Right ventricle myocardium inferior (tissue), 1 donor: ENCODE results near the gene DISC1. TPM values are rescaled to one million over a fixed set of nuclear protein-coding genes. Genes with fewer than 3 reads are reported as not detected.
"Not testable (repeated sequence)": the region's sequence is repeated elsewhere in the genome, so short reads cannot be mapped to it uniquely, and the experiment has no call there.

Experiments
- ATAC-seq: fragments of 200-7000 bp; cut with Tn5 transposase; one replicate; pipeline ENCODE4 v1.9.1; 2020; ENCODE audit warnings: mild to moderate bottlenecking, moderate library complexity
- DNase-seq: peaks from one replicate; pipeline ENCODE4 v3.0.0; 2021; ENCODE audit errors: missing footprints
- intact Hi-C: fragments of 100-400 bp; cut with DNase I; formaldehyde crosslinking; loops from one replicate; pipeline ENCODE4 v1.11.0; 2022
- total RNA-seq: library from RNA; stranded (reverse); fragmentation: NEBNext Ultra II Directional; extraction: Animal tissue kit (Norgen Biotek cat#: 25700); gene quantifications from one replicate; pipeline ENCODE4 v1.2.1, GENCODE V29; 2021
- donor health status: DM: no; HTN: yes; CAD: no; lungs with severe emphysema.

Gene DISC1
- total RNA-seq, 1 donor from 2014 or later = 3.9 TPM

DNA sequence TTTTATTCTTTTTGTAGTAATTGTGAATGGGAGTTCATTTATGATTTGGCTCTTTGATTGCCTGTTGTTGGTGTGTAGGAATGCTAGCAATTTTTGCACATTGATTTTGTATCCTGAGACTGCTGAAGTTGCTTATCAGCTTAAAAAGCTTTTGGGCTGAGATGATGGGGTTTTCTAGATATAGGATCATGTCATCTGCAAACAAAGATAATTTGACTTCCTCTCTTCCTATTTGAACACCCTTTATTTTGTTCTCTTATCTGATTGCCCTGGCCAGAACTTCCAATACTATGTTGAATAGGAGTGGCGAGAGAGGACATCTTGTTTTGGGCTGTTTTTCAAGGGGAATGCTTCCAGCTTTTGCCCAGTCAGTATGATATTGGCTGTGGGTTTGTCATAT lies 31.6 kb downstream of the DISC1 start:
- intact Hi-C loops, ATAC-seq, DNase-seq: not testable (repeated sequence)

DNA sequence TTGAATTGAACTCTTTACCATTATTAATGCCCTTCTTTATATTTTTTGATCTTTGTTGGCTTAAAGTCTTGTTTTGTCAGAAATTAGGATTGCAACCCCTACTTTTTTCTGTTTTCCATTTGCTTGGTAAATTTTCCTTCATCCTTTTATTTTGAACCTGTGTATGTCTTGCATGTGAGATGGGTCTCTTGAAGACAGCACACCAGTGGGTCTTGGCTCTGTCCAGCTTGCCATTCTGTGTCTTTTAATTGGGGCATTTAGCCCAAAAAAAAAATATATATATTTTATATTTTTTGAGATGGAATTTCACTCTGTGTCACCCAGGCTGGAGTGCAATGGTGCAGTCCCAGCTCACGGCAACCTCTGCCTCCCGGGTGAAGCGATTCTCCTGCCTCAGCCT lies 33.6 kb downstream of the DISC1 start:
- intact Hi-C loops = no loop called here
- ATAC-seq (no peak), DNase-seq (no peak)

DNA sequence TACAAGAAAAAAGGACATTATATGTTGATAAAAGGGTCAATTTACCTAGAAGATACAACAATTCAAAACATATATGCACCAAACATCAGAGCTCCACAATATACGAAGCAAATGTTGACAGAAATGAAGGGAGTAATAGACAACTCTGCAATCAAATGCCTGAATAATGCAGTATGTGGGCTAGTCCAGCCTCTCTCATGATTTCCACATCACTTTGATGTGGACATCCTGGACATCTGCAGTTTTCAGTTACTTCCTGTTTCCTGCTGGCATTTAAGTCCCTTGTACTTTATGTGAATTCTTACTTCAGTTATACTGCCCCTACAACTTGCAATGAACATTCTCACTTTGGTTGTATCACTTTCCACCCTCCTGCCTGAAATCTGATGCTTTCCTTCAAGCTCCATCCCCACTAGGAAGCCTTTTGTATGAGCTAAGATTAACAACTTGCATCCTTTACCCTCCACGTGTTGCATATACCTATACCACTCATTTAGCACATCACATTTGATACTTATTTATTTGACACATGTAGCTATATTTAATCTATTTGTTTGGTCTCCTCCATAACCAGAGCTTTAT lies 36.7 kb downstream of the DISC1 start:
- intact Hi-C loops = no loop called here
- no peak for ATAC-seq
- DNase-seq = no peak

DNA sequence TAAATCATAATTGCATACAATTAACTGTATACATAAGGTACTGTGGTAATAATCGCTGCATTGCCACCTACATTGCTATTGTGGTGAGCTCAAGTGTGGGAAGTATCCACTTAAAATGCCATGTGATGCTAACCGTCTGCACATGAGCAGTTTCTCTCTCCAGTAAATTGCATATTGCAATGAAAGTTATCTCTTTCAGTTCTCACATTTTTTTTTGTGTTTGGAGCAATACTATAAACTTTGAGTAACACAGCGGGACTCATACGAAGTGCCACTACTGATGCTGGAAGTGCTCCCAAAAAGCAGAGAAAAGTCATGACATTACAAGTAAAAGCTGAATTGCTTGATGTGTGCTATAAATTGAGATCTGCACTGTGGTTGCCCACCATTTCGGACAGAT lies 38.5 kb downstream of the DISC1 start:
- intact Hi-C loops = no loop called here
- DNase-seq (no peak), ATAC-seq (no peak)

DNA sequence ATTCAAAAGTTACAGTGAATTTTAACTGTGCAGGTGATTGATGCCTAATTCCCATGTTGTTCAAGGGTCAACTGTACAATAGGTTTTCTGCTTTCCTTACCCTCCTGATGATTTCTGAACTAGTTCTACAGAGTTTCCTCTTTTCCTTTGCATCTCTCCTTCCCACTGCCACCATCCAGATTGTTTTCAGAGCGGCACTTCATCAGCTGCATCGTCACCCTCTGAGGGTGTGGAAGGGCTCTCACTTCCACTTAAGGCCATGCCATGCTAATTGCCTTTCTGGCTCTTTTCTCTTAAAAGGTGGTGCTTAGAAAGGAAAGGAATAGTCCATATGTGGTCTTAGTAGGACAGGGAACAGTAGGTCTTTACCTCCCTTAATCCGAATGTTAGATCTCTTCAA lies 39.1 kb downstream of the DISC1 start:
- ATAC-seq = no peak
- intact Hi-C loops = no loop called here
- DNase-seq = no peak

DNA sequence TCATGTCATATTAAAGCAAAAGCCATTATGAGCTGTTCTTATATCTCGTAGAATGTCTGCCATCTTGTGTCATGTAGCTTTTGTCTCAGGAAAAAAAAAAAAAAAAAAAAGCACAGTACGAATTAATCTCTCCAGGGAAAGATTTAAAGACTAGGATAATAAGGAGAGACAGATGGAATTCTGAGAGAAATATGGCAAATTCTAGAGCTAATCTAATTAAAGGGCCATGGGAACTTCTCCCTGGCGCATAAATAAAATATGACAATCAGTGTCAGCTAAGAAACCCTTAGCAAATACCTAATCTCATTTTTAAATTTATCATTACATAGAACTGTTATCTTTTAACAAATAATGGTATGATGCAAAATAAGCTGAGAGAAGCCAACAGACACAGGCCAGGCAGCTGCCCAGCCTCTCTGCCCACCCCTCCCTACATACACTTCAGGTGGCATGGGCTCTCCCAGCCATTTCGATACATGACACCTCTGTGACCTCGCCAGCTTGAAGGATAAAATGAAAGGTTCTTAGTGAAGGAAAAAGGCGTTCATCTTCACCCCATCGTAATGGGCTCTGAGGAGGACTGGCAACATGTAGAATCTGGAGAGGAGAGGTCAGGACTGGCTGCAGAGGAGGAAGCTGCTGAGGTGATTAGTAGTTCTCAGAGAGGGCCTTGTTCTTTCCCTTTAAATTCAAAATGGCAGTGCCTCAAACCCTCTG lies 39.8 kb downstream of the DISC1 start:
- DNase-seq = no peak
- ATAC-seq = no peak
- intact Hi-C loops = no loop called here

DNA sequence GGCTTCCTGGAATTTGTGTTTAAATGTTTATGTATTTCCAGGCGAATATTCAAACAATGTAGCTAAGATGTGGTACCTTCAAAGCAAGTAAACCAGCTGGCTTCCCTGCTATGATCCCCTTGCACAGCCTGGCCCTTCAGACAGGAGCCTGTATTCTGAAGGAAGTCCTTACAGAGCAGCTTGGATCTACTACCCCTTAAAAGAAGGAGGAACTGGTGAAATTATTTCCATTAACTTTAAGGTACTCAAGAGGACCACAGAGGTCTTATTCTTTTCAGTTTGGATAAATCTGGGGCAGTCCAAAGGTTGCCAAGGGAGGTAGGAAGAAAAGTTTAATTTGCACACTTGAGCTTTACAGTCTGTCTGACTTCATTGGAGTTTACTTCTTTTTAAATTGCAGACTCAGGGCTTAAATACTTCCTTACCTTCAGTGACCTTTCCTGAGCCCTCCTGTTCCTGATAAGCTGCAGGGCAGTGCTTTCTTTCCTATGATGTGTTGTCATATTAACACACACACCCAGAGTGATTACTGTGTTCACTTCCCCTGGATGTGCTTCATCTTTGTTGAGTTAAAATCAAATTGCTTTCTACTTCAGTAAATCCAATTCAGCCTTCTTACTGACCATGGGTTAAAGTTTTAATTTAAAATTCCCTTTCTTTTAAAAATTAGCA lies 40.5 kb downstream of the DISC1 start:
- no peak for DNase-seq
- intact Hi-C loops = no loop called here
- no peak for ATAC-seq

DNA sequence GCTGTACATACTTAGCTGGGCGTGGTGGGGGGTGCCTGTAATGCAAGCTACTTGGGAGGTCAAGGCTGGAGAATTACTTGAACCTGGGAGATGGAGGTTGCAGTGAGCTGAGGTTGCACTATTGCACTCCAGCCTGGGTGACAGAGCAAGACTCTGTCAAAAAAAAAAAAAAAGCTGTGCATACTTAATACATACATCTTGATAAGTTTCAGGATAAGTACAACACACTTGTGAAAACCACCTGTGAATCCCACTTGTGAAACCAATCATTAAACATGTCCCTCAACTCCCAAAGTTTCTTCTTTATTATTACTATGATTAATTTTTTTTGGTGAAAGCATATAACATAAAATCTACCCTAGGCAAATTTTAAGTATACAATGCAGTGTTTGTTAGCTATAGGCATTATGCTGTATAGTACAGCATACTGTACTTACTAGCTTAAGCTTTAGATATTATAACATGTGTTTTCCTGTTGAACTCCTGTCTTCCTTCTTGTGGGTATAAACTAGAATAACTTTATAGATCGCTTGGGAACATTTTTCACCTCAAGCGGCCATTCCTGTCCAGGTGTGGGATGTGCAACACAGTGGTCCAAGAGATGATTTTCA lies 41.4 kb downstream of the DISC1 start:
- intact Hi-C loops = no loop called here
- ATAC-seq (no peak), DNase-seq (no peak)

DNA sequence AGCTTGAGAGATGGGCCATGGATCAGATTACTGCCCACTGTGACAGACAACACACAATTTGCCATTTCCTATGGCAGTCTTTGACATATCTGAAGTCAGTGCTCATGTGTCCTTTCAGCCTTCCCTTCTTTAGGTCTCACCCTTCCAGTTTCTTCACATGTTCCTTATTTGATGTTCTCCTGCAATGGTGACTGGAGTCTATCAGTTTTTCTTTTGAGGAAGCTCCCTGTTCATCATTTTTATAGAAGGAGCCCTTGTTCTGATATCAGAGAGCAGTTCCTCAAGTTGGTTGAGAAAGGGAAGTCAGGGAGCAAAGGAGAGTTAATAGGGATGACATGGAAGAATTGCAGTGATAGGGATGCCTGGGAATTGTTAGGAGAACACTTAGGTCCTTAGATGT lies 42.2 kb downstream of the DISC1 start:
- DNase-seq (no peak), ATAC-seq (no peak)
- intact Hi-C loops = no loop called here

DNA sequence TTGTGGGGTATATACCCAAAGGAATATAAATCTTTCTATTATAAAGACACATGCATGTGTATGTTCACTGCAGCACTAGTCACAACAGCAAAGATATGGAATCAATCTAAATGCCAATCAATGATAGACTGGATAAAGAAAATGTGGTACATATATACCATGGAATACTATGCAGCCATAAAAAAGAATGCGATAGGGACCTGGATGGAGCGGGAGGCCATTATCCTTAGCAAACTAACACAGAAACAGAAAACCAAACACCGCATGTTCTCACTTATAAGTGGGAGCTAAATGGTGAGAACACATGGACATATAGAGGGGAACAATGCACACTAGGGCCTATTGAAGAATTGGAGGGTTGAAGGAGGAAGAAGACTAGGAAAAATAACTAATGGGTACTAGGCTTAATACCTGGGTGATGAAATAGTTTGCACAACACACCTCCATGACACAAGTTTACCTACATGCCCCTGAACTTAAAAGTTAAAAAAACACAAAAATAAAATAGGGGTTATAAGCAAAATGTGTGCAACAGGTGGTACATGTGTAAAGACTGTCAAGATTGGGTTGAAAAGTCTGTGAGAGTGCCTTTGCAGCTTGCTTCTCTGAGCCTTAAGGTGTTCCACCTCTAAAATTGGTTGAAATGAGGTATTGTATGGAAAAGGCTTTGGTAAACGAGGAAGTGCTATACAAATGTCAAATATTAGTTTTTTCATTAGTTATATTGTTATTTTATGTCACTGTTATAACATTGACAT lies 43.5 kb downstream of the DISC1 start:
- ATAC-seq, intact Hi-C loops: not testable (repeated sequence)

DNA sequence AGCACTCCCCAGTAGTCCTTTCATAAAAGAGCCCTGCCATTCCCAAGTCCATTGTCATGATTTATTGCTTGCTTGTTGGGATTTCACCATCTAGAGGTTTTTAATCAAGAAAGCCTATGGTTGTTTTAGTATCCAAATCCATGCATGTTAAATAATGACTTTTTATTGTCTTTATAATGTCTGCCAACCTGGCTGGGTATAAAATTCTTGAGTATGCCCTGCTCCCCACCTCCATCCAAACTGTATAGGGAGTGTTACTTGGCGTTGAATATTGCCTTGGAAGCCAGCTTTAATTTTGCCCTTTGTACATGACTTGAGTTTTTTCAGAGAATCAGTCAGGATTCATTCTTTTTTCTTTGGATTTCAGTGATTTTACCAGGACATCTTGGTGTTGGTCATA lies 44.2 kb downstream of the DISC1 start:
- intact Hi-C loops = no loop called here

More for the DNA sequence above, 43.5 kb downstream of the DISC1 start:
- not testable (repeated sequence) for DNase-seq

DNA sequence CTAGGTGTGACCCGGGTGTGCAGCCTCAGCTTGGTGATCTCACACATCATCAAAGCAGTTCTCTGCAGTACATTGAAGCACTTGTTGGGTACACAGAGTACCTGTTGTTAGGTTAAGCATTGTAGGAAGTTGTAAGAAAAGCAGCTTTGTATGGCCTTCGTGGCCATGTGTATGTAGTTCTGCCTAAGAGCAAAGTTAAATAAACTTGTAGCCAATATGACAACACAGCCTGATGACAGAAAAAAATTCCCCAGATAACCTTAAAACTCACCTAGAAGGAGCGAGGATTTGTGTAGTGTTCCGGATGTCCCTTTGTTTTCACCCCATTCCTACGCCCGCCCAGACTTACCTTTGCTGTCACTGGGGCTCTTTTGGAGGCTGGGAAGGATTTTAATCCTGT lies 48.0 kb downstream of the DISC1 start:
- ATAC-seq (no peak), DNase-seq (no peak)
- intact Hi-C loops = no loop called here

More for the DNA sequence above, 44.2 kb downstream of the DISC1 start:
- ATAC-seq = no peak
- DNase-seq = no peak

DNA sequence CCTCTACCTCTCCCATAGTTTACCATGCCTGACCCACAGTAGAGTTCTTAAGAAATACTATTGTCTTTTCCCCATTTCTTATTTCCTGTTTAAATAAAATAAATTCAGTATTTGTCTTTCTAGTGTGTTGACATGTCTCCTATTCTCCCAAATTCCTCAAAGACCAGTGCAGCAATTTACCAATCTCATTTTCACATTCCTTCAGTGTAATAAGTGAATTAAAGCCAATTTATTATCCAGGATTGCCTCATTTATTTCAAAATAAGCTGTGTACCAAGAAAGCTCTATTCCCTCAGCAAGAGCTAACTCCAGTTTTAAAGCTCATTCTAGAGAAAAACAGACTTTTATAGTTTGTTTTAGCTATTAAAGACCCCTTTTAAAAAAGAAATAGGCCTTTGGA lies 49.9 kb downstream of the DISC1 start:
- ATAC-seq = peak; percentile 52
- DNase-seq = no peak
- intact Hi-C loops = no loop called here

DNA sequence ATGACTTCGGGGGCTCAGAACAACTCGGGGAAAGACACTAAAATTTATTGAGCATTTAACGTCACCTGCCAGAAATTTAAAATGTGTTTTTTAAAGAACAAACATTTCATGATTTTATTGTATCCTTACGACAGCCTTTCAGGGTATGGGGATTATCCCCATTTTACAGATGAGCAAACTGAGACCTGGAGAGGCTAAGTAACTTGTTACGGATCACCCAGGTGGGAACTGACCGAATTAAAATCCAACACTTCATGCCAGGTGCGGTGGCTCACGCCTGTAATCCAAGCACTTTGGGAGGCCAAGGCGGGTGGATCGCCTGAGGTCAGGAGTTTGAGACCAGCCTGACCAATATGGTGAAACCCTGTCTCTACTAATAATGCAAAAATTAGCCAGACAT lies 50.9 kb downstream of the DISC1 start:
- DNase-seq (no peak), ATAC-seq (no peak)
- intact Hi-C loops = no loop called here

DNA sequence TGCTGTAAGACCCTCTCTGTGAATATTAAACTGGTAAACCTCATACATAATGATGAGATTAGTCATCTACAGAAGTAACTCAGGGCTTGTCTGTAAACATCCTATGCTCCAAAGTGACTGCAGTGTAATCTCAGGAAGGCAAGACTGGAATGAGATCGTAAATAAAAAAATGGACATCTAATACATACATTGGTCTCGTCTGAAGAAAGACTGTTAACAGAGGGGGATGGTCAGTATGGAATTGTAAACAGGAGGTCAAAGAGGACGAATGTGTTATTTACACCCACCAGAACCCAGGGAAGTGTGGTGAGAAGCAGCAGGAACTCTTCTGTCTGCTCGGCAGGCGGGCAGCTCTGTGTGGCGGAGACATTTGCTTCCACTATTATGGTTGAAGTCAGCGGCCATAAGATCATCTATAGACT lies 51.4 kb downstream of the DISC1 start:
- ATAC-seq = no peak
- no peak for DNase-seq
- intact Hi-C loops = no loop called here

DNA sequence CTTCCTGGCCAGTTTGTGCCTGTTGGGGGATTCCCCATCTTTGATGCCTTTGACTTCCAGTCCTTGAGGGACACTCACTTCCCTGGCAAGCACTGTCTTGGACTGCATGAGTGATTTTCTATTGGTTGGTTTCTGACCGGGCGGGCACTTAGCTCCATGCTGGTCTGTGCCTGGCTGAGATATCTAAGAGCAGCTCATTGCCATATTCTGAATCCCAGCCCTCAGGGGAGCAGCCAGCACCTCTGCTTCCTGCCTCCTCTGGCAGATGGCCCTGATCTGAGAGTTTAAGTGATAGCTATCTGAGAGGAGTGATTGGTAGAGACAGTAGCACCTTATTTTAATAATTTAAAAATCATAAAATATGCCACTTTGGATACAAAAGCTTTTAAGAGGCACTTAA lies 52.5 kb downstream of the DISC1 start:
- DNase-seq (no peak), ATAC-seq (no peak)
- intact Hi-C loops = no loop called here

DNA sequence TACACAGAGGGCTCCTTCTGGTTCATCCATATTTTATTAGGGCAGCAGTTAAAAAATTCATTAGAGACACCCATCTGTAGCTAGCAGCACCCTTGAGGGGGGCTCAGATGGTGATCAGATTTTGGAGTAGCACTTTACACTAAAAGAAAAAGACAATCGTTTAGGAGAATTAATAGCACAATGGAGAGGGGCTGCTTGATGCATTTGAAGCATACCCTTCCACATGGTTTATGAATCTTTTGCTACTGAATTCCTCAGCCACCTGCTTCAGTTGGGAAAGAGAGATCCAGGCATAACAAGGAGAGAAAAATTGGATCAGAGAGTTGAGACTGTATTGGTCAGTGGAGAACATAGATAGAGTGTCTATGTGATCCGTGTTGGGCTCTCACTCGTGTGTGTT lies 54.4 kb downstream of the DISC1 start:
- no peak for DNase-seq
- ATAC-seq = no peak
- intact Hi-C loops = no loop called here

DNA sequence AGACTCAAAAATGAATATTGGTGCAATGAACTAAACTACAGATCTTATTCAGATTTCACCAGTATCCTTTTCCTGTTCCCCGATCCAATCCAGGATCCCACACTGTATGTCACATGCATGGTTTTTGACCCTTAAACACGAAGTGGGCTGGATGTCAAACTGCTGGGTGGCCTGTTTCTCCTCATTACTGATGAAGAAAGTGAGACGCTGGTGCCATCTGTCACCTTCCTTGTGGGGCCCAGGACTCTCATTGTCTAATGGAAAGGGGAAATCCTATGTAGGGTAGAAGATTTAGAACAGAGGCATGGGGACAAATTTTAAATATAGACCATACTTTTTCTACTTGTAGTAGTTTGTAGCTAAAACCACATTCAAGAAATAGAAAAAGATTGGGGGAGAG lies 56.2 kb downstream of the DISC1 start:
- intact Hi-C loops = no loop called here
- DNase-seq (no peak), ATAC-seq (no peak)

DNA sequence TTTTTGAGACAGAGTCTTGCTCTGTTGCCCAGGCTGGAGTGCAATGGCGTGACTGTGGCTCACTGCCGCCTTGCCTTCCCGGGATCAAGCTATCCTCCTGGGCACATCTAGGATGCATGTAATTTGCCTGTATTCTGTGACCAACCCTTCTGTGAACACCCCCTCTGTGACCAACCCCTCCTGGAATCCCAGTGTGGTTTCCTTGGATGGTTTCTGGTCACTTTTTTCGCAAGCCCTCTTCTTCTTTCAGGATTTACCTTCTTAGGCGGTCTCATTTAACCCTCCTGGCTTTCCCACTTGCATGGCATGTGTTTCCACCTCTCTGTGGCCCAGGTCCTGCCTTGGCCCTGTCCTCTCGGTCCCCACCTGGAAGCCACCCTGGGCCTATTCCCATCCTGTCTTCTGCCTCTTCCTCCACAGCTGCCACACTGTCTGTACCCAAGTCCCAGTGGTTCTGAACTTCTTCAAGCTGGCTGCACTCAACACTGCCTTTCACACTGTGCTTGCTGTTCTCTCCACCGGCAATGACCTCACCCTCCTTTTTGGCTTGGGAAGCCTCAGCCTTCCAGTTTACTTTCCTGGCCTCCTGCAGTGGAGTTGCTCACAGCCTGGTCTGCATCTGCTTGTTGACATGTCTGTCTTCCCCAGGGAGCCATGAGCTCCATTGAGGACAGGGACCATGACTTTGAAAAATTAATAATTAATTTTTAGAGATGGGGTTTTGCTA lies 57.0 kb downstream of the DISC1 start:
- DNase-seq (no peak), ATAC-seq (peak; percentile 86)
- intact Hi-C loops = no loop called here
